ENCODE results near the gene NBAS. TPM values are rescaled to one million over a fixed set of nuclear protein-coding genes. Genes with fewer than 3 reads are reported as not detected.

The NBAS gene
- total and polyA plus RNA-seq, 10 of the 15 experiments (the other 5 are each of a cell fraction or from before 2014, with no cell fraction given): 4.3 to 32.7 (median 20.8) TPM

DNA sequence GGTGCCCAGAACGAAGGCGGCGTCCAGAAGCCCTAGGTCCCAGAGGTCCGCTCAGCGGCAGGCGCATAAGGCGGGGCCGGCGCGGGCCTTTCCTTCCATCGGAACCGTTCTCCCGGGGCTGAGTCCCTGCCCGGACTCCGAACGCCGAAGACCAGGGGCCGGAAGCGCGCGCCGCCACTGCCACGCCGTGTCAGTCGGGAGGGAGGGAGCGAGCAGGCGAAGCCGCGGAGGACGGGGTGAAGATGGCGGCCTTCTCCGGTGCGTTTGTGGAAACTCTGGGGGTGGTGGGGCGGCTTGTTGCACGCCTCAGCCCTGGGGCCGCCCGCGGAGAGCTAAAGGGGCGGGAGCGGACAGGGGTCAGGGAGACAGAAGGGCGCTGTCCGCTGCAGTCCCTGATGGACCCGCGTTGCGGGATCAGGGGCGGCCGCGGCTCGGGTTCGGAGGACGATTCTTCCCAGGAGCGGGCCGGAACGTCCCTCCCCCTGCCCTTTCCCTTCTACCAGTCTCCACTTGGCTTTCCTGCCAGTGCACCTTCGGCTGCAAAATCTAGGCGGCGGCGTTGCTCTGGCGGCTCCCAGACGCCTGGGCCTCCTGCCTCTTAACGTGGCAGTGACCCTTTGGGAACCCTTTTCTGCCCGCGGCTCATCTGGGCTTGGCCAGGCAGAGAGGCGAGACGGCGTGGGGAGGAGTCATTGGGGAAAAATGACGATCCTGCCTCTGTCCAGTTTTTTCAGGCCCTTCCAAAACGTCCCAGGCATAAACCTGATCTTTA lies 30.7 kb upstream of the NBAS start, which contains the start of gene DDX1 (continued):
- no peak for TF ChIP-seq SMC3 (IDR thresholded peaks at IDR 0.05; ENCODE audit: borderline replicate concordance, low read length)
- TF ChIP-seq HDAC2 (IDR thresholded peaks at IDR 0.05): peak; percentile 25; the same call in 1 of the 2 replicates
- TF ChIP-seq ZNF687 (IDR thresholded peaks at IDR 0.05): peak; percentile 82
- TF ChIP-seq, protein P1, sequence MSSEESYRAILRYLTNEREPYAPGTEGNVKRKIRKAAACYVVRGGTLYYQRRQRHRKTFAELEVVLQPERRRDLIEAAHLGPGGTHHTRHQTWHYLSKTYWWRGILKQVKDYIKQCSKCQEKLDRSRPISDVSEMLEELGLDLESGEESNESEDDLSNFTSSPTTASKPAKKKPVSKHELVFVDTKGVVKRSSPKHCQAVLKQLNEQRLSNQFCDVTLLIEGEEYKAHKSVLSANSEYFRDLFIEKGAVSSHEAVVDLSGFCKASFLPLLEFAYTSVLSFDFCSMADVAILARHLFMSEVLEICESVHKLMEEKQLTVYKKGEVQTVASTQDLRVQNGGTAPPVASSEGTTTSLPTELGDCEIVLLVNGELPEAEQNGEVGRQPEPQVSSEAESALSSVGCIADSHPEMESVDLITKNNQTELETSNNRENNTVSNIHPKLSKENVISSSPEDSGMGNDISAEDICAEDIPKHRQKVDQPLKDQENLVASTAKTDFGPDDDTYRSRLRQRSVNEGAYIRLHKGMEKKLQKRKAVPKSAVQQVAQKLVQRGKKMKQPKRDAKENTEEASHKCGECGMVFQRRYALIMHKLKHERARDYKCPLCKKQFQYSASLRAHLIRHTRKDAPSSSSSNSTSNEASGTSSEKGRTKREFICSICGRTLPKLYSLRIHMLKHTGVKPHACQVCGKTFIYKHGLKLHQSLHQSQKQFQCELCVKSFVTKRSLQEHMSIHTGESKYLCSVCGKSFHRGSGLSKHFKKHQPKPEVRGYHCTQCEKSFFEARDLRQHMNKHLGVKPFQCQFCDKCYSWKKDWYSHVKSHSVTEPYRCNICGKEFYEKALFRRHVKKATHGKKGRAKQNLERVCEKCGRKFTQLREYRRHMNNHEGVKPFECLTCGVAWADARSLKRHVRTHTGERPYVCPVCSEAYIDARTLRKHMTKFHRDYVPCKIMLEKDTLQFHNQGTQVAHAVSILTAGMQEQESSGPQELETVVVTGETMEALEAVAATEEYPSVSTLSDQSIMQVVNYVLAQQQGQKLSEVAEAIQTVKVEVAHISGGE (CRISPR knock-in tag; IDR thresholded peaks at IDR 0.05): peak; percentile 96
- TF ChIP-seq NFIC (IDR thresholded peaks at IDR 0.05; ENCODE audit: low read depth, low read length): no peak
- TF ChIP-seq TARDBP (IDR thresholded peaks at IDR 0.05; ENCODE audit: borderline replicate concordance): peak; percentile 79; the same call in 1 of the 2 replicates
- 0 out of 2 replicates have a peak, but pooled peaks have one; percentile 21 for TF ChIP-seq ZNF384 (IDR thresholded peaks at IDR 0.05; ENCODE audit: borderline replicate concordance, low read depth, low read length)
- TF ChIP-seq KLF5 (IDR thresholded peaks at IDR 0.05; ENCODE audit: partially characterized antibody): peak; percentile 79
- 0 out of 4 replicates have a peak, but pooled peaks of 1 of the 2 experiments have one; percentile 9 for TF ChIP-seq CEBPB (IDR thresholded peaks at IDR 0.05; ENCODE audit: borderline replicate concordance in 1 of 2, low read depth in 2 of 2, low read length in 2 of 2)
- no peak for TF ChIP-seq SPI1 (IDR thresholded peaks at IDR 0.05; ENCODE audit: borderline replicate concordance, insufficient read depth, low read depth, low read length)
- no peak for TF ChIP-seq HDGF (IDR thresholded peaks at IDR 0.05)
- TF ChIP-seq BMI1 (IDR thresholded peaks at IDR 0.05; ENCODE audit: borderline replicate concordance): no peak
- TF ChIP-seq RB1 (IDR thresholded peaks at IDR 0.05; ENCODE audit: borderline replicate concordance): peak; percentile 93; the same call in 1 of the 2 replicates
- peak; percentile 77; the same call in 1 of the 2 replicates for TF ChIP-seq ZNF207 (IDR thresholded peaks at IDR 0.05; ENCODE audit: borderline replicate concordance)
- peak in 1 of 2 experiments; percentile 71; a peak in 2 of 4 replicates for TF ChIP-seq BHLHE40 (IDR thresholded peaks at IDR 0.05; ENCODE audit: borderline replicate concordance in 1 of 2, low read depth in 2 of 2, low read length in 1 of 2)
- TF ChIP-seq POLR2A (IDR thresholded peaks at IDR 0.05; ENCODE audit: low read depth, low read length): peak; percentile 97
- TF ChIP-seq REST (IDR thresholded peaks at IDR 0.05; ENCODE audit: low read depth, low read length): peak; percentile 68
- peak; percentile 90 for TF ChIP-seq LARP7 (IDR thresholded peaks at IDR 0.05)
- no peak for TF ChIP-seq BCL11A (IDR thresholded peaks at IDR 0.05; ENCODE audit: low read depth, low read length)

Data from GM12878 (cell line).